Fibroblast of lung (primary cell): ENCODE measurements around the gene KIAA0319L.

Source experiments
- EZH2 ChIP-seq: IDR thresholded peaks from 2 replicates; pipeline ENCODE4 v1.5.1; 2012; ENCODE audit warnings: low read length, control low read depth, mild to moderate bottlenecking; ENCODE audit errors: missing control alignments
- TF ChIP-seq, protein P1 (sequence below), 2 donors: IDR thresholded peaks in 1 of 2; conservative IDR thresholded peaks in 1 of 2; 1 replicate in 1 of 2; 2 replicates in 1 of 2; pipeline ENCODE4 v1.5.1; 2011 to 2012; ENCODE audit warnings: low read length in 2 of 2, control low read depth in 1 of 2, inconsistent platforms in 1 of 2, low read depth in 1 of 2, mild to moderate bottlenecking in 1 of 2

DNA sequence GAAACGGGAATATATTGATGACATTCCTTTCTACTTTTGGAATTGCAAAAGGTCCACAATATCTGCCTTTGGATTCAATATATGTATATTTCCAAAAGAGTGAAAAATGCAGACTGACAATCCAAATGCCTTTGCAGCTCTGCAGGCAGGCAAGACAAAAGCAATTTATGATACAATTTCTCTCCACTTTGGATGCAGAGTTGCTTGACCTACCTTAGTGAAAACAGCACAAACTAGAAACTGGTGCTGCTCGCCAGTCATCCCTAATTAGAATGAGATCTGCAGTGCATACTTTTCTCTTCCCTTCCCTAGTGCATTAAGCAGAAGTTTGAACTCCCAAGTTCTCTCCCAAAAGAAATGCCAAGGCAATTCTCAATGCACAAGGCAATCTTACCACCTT is 56.8 kb downstream of the KIAA0319L start:
- TF ChIP-seq, protein P1, sequence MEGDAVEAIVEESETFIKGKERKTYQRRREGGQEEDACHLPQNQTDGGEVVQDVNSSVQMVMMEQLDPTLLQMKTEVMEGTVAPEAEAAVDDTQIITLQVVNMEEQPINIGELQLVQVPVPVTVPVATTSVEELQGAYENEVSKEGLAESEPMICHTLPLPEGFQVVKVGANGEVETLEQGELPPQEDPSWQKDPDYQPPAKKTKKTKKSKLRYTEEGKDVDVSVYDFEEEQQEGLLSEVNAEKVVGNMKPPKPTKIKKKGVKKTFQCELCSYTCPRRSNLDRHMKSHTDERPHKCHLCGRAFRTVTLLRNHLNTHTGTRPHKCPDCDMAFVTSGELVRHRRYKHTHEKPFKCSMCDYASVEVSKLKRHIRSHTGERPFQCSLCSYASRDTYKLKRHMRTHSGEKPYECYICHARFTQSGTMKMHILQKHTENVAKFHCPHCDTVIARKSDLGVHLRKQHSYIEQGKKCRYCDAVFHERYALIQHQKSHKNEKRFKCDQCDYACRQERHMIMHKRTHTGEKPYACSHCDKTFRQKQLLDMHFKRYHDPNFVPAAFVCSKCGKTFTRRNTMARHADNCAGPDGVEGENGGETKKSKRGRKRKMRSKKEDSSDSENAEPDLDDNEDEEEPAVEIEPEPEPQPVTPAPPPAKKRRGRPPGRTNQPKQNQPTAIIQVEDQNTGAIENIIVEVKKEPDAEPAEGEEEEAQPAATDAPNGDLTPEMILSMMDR (conservative IDR thresholded peaks at IDR 0.05 in 1 of 2, IDR thresholded peaks at IDR 0.05 in 1 of 2; ENCODE audit: low read depth in 1 of 2, low read length in 2 of 2) = no peak
- TF ChIP-seq EZH2 = no peak
